ENCODE data around the gene SYNDIG1L.
"Not testable (repeated sequence)": the region's sequence is repeated elsewhere in the genome, so short reads cannot be mapped to it uniquely, and the experiment has no call there.

The SYNDIG1L gene

GRCh38 chr14:74402401-74403251, 23.4 kb downstream of the SYNDIG1L start:
- DNase-seq (ENCODE audit: low read depth in 2 of 2): no peak

DNA sequence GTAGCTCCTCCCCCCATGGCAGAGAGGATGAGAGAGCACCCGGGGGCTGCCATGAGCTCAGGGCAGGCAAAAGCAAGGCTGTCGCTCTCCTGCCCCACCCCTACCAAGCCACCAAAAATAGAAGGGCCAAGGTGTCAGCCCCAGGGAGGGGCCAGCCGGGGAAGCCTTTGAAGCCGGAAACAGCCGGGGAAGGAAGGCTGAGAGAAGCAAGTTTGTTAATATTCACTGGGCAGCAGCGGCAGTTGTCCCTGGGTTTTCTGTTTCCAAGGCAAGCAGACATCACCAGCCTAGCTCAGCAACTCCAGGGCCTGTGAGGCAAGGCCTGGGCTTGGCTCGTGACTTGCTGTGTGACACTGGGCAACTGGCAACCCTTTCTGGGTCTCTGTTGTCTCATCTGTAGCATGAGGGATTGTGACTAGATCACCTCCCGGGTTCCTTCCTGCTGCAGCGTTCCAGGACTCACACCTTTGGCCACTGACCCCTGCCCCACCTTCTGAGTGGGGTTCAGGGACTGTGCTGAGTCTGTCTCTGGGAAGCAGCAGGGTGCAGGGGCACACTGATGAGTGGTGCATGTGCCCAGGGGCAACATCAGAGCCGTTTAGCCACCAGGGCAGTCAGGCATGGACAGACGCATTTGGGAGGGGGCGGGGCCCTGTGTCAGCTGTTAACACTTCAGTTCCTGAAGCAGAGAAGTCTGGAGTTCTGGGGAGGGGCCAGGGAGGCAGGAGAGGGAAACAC, 24.3 kb downstream of the SYNDIG1L start:
- DNase-seq (ENCODE audit: low read depth in 2 of 2): peak; percentile 35 to 44

DNA sequence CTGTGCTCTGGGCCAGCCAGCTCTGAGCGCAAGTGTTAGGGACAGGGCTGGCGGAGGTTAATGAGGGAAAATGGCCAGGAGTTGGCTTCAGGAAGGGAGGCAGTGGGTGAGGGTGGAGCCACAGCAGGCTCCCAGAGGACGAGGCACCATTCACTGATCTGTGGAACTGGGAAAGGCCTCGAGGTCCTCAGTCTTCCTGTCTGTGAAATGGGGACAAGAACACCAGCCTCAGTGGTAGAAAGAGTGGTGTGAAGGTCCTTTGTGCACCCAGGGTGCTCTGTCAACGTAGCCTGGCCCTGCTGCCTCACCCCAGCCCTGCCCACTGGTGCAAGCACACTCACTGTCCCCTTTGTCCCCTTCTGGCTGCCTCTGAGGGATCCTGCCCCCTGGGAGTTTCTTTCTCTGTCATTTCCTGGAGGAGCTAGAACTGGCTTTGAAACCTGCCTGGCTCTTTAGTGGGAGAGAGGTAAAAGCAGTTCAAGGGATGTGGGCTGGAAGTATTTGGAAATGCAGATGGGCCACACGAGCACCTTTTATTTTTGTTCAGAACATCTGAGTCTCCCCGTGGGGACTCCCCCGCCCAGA, 25.0 kb downstream of the SYNDIG1L start:
- no peak for DNase-seq (ENCODE audit: low read depth in 2 of 2)

GRCh38 chr14:74400031-74400685, 25.9 kb downstream of the SYNDIG1L start:
- DNase-seq (ENCODE audit: low read depth in 2 of 2): no peak

DNA sequence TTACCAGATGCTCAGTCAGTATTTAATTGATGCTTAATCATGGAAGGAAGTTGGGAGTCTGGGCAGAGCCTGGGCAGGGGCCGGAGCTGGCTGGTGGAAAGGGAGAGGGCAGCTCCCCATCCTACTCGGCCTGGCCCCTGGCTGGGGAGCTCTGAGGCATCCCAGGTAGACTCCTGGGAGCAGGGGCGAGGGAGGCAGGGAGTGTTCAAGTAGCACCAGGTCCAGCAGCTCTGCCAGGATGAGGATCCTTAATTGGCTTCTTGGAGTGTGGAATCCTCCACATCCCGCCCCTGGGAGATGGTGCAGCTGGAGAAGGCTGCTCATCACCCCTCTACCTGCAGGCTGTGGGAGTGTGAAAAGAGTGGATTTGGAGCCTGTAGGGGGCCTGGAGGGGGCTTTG, 30.9 kb downstream of the SYNDIG1L start:
- DNase-seq (ENCODE audit: low read depth in 2 of 2): no peak

DNA sequence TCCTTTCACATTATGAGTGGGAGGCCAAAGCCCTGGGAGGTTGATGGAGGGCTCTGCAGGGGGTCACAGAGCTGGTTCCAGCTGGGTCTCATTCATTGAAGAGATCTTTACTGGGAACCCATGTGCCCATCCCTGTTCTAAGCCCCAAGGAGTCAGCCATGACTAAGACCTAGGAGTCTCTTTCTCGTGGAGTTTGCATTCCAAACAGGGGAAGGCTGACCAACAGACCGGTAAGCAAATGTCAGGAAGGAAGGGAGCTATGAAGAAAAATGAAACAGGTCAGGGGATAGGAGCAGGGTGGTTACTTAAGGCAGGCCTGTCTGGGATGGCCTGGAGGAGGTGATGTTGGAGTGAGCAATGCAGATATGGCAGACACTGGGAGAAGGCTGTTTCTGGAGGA, 31.5 kb downstream of the SYNDIG1L start:
- no peak for DNase-seq (ENCODE audit: low read depth in 2 of 2)

- no peak for DNase-seq (ENCODE audit: low read depth in 2 of 2)
Measured at GRCh38 chr14:74392616-74393570, 33.1 kb downstream of the SYNDIG1L start.

DNA sequence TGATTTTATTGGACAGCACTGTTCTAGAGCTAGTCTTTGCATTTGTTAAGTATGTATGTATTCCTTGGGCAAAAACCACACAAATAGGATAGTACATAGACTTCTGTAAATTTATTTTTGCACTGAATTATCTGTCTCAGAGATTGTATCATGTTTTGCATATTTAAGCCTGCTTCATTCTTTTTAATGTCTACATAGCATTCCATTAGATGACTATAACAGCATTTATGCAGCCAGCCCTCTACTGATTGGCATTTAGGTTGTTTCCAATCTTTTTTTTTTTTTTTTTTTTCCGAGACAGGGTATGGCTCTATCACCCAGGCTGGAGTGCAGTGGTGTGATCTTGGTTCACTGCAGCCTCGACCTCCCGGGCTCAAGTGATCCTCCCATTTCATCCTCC, 34.5 kb downstream of the SYNDIG1L start:
- DNase-seq (ENCODE audit: low read depth in 2 of 2): no peak

GRCh38 chr14:74390505-74390904, 35.5 kb downstream of the SYNDIG1L start:
- not testable (repeated sequence) for DNase-seq (ENCODE audit: low read depth in 2 of 2)

GRCh38 chr14:74389980-74390379, 36.0 kb downstream of the SYNDIG1L start:
- no peak for DNase-seq (ENCODE audit: low read depth in 2 of 2)

DNA sequence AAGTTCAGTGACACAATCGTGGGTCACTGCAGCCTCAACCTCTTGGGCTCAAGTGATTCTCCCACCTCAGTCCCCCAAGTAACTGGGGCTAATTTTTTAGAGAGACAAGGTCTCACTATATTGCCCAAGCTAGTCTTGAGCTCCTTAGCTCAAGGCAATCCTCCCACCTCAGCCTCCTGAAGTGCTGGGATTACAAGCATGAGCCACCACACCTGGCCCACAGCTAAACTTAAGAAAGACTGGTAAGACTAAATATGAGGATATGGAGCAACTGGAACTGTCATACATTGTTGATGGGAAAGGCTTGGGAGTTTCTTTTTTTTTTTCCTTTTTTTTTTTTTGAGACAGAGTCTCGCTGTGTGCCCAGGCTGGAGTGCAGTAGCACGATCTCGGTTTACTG, 43.8 kb downstream of the SYNDIG1L start:
- no peak for DNase-seq (ENCODE audit: low read depth in 2 of 2)

DNA sequence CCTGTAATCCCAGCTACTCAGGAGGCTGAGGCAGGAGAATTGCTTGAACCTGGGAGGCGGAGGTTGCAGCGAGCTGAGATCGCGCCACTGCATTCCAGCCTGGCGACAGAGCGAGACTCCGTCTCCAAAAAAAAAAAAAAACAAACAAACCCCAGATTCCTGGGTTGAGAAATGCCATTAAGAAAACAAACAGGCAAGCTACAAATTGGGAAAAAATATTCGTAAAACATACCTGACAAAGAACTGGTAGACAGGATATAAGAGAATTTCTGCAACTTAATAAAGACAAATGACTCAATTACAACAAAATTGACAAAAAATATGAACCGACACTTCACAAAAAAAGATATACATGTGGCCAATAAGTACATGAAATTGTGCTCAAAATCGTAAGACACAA, 44.4 kb downstream of the SYNDIG1L start:
- not testable (repeated sequence) for DNase-seq (ENCODE audit: low read depth in 2 of 2)

DNA sequence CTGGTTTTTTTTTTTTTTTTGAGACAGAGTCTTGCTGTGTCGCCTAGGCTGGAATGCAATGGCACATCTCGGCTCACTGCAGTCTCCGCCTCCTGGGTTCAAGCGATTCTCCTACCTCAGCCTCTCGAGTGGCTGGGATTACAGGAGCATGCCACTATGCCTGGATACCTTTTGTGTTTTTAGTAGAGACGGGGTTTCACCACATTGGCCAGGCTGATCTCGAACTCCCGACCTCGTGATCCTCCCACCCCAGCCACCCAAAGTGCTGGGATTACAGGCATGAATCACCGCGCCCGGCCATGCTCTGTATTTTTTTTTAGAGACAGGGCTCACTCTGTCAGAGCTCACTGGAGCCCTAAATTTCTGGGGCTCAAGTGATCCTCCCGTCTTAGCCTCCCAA, 45.2 kb downstream of the SYNDIG1L start:
- no peak for DNase-seq (ENCODE audit: low read depth in 2 of 2)

DNA sequence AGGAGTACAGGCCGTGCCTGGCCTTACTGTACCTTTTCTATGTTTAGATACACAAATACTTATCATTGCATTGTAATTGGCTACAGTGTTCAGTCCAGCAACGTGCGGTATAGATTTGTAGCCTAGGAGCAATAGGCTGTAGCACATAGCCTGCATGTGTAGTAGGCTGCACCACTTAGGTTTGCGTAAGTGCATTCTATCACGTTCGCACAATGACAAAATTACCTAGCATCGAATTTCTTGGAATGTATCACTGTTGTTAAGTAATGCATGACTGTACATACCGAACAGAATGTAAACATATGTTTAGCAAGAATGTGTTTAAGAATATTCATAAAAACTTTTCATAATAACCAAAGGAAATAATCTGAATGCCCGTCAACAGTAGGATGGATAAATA, 45.8 kb downstream of the SYNDIG1L start:
- DNase-seq (ENCODE audit: low read depth in 2 of 2): no peak

DNA sequence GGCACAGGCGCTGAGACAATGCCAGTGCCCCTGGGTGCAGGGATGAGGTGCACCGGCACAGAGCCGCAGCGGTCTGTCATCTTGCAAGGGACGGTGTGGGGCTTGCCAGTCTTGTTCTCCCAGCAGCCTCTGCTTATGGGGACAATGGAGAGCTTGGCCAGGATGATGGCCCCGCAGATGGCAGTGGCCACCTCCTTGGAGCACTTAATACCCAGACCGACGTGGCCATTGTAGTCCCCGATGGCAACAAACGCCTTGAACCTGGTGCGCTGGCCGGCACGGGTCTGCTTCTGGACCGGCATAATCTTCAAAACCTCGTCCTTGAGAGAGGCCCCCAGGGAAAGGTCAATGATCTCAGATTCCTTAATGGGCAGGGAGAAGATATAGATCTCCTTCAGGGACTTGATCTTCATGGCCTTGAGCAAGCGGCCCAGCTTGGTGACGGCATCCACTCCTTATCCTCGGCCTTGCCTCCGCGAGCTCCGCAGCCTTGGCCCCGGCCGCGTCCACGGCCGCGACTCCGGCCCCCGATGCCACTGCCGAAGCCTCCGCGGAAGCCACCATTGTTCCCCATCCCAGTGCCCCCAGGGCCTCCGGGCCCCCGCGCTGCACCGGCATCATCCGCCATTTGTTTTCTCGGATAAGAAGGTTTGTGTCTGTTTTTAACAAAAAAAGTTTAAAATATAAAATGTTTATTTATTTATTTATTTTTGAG, 47.9 kb downstream of the SYNDIG1L start:
- DNase-seq (ENCODE audit: low read depth in 2 of 2): no peak

DNA sequence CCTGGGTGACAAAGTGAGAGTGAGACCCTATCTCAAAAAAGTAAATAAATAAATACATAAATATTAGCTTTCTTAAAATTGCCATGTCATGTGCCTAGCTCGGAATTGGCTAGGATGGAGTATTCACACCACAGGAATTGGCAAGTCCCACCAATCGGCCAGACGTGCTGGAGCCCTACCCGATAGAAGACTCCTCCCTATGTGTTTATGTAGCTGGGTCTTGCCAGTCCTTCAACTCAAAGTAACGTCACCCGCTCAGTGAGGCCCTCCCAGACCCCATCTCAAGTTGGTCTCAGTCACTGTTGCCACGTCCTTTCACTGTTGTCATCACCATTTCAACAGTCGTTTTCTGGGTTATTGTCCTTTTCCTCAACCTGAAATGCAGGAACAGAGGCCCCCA, 57.6 kb downstream of the SYNDIG1L start:
- no peak for DNase-seq (ENCODE audit: low read depth in 2 of 2)

- DNase-seq (ENCODE audit: low read depth in 2 of 2): no peak
Measured at GRCh38 chr14:74368026-74368425, 58.0 kb downstream of the SYNDIG1L start.

- DNase-seq (ENCODE audit: low read depth in 2 of 2): no peak
Measured at GRCh38 chr14:74364271-74364880, 61.6 kb downstream of the SYNDIG1L start.

GRCh38 chr14:74362361-74362915, 63.6 kb downstream of the SYNDIG1L start:
- DNase-seq (ENCODE audit: low read depth in 2 of 2): peak; percentile 48 to 57

- no peak for DNase-seq (ENCODE audit: low read depth in 2 of 2)
Measured at GRCh38 chr14:74360163-74360562, 65.8 kb downstream of the SYNDIG1L start.
